Endodermal cell (in vitro differentiated cells): Measurements from ENCODE around the gene SLMAP. TPM values are rescaled to one million over a fixed set of nuclear protein-coding genes. Genes with fewer than 3 reads are reported as not detected.

Source experiments
- DNase-seq: peaks from one replicate; pipeline ENCODE4 v3.0.0-alpha.2; 2017
- H3K27ac ChIP-seq: 2 replicates; pipeline ENCODE4 v1.5.1; 2013; ENCODE audit warnings: mild to moderate bottlenecking, low read depth, low read length, moderate library complexity
- H3K27me3 ChIP-seq: 2 replicates; pipeline ENCODE4 v1.6.1; 2013; ENCODE audit warnings: mild to moderate bottlenecking, low read length, moderate library complexity; ENCODE audit not compliant: insufficient read depth, control insufficient read depth, poor library complexity, severe bottlenecking
- H3K36me3 ChIP-seq: 2 replicates; pipeline ENCODE4 v1.7.0; 2013; ENCODE audit warnings: mild to moderate bottlenecking, low read length, moderate library complexity; ENCODE audit not compliant: control insufficient read depth, insufficient read depth
- H3K4me1 ChIP-seq: one replicate; pipeline ENCODE4 v1.7.0; 2013; ENCODE audit warnings: low read length; ENCODE audit not compliant: control insufficient read depth, insufficient read depth
- H3K4me3 ChIP-seq: 2 replicates; pipeline ENCODE4 v1.5.1; 2013; ENCODE audit warnings: mild to moderate bottlenecking, low read length, moderate library complexity
- H3K9ac ChIP-seq: 2 replicates; pipeline ENCODE4 v1.6.1; 2013; ENCODE audit warnings: mild to moderate bottlenecking, low read length, moderate library complexity; ENCODE audit not compliant: poor library complexity, severe bottlenecking; ENCODE audit errors: extremely low read depth
- H3K9me3 ChIP-seq: 2 replicates; pipeline ENCODE4 v1.6.1; 2013; ENCODE audit warnings: mild to moderate bottlenecking, low read length, moderate library complexity; ENCODE audit not compliant: control insufficient read depth
- H3K27ac Mint-ChIP-seq: 2 replicates; pipeline ENCODE4 v1.8.0; 2020; ENCODE audit warnings: mixed read lengths
- H3K27me3 Mint-ChIP-seq: 2 replicates; pipeline ENCODE4 v1.8.0; 2021; ENCODE audit warnings: mild to moderate bottlenecking, mixed read lengths; ENCODE audit not compliant: insufficient read depth
- H3K36me3 Mint-ChIP-seq: 2 replicates; pipeline ENCODE4 v1.8.0; 2020; ENCODE audit warnings: low read depth, mixed read lengths
- H3K4me1 Mint-ChIP-seq: 2 replicates; pipeline ENCODE4 v1.8.0; 2020; ENCODE audit warnings: mixed read lengths
- H3K4me3 Mint-ChIP-seq: 2 replicates; pipeline ENCODE4 v1.8.0; 2020; ENCODE audit warnings: mild to moderate bottlenecking, moderate library complexity, mixed read lengths
- H3K9me3 Mint-ChIP-seq: 2 replicates; pipeline ENCODE4 v1.8.0; 2020; ENCODE audit warnings: mild to moderate bottlenecking, mixed read lengths
- WGBS, 2 experiments: methylation state at CpG; one replicate each; pipeline versions ENCODE4 v1.1.5 to v1.1.7; 2013; ENCODE audit warnings: missing lambda C conversion rate in 2 of 2, mixed read lengths in 1 of 2; ENCODE audit not compliant: insufficient coverage in 1 of 2, insufficient read length in 1 of 2; 5-methylcytosine and 5-hydroxymethylcytosine counted together
- total RNA-seq, 2 donors: library from RNA; stranded (reverse); fragmentation: NEBNext Ultra II Directional in 1 of 2; extraction: Animal tissue kit (Norgen Biotek cat#: 25700) in 1 of 2; gene quantifications; 2 replicates in 1 of 2; 3 replicates in 1 of 2; pipeline ENCODE4 v1.2.1, GENCODE V29; 2021
- TF ChIP-seq, protein P1 (sequence below): fragments of 200-600 bp; sonication (generic); conservative IDR thresholded peaks from 2 replicates; pipeline ENCODE4 v1.5.0; 2021; ENCODE audit warnings: antibody characterized with exemption, mild to moderate bottlenecking

Gene SLMAP
- total RNA-seq, 2 donors from 2014 or later, result 64.8 to 65.7 TPM

GRCh38 chr3:57756528-57757401 is 656 bp downstream of the SLMAP start:
- WGBS, 2 experiments, result 0 to 2% methylated on average over 22 to 84 of the region's 84 CpGs
- Histone ChIP-seq H3K27ac (peak overlapping the region; percentile 71), H3K36me3 (peaks cover 28% of the 10 kb centered on the region), H3K9me3 (no peaks in the 10 kb centered on the region), H3K9ac (peak overlapping the region; percentile 80), H3K27me3 (no peaks in the 10 kb centered on the region), H3K4me3 (peak overlapping the region; percentile 97), H3K4me1 (no peaks in the 10 kb centered on the region)
- DNase-seq, result peak; percentile 80
- Mint-ChIP-seq H3K36me3 (peaks cover 18% of the 10 kb centered on the region), H3K27me3 (no peaks in the 10 kb centered on the region), H3K4me3 (peak overlapping the region; percentile 94), H3K9me3 (no peaks in the 10 kb centered on the region), H3K27ac (peak overlapping the region; percentile 98), H3K4me1 (peaks cover 20% of the 10 kb centered on the region)
- TF ChIP-seq, protein P1, sequence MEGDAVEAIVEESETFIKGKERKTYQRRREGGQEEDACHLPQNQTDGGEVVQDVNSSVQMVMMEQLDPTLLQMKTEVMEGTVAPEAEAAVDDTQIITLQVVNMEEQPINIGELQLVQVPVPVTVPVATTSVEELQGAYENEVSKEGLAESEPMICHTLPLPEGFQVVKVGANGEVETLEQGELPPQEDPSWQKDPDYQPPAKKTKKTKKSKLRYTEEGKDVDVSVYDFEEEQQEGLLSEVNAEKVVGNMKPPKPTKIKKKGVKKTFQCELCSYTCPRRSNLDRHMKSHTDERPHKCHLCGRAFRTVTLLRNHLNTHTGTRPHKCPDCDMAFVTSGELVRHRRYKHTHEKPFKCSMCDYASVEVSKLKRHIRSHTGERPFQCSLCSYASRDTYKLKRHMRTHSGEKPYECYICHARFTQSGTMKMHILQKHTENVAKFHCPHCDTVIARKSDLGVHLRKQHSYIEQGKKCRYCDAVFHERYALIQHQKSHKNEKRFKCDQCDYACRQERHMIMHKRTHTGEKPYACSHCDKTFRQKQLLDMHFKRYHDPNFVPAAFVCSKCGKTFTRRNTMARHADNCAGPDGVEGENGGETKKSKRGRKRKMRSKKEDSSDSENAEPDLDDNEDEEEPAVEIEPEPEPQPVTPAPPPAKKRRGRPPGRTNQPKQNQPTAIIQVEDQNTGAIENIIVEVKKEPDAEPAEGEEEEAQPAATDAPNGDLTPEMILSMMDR, result no peak

GRCh38 chr3:57757642-57758297 is 1.7 kb downstream of the SLMAP start:
- peak overlapping the region; percentile 94 for H3K4me3 Mint-ChIP-seq
- H3K27me3 Mint-ChIP-seq, result no peaks in the 10 kb centered on the region
- DNase-seq, result peak; percentile 66
- Histone ChIP-seq H3K27me3 (no peaks in the 10 kb centered on the region), H3K27ac (no peak overlapping the region), H3K36me3 (peaks cover 28% of the 10 kb centered on the region), H3K4me1 (no peaks in the 10 kb centered on the region), H3K9me3 (no peaks in the 10 kb centered on the region), H3K4me3 (peak overlapping the region; percentile 97), H3K9ac (peak overlapping the region; percentile 80)
- peaks cover 20% of the 10 kb centered on the region for H3K4me1 Mint-ChIP-seq
- TF ChIP-seq, protein P1, result no peak
- 8% methylated on average over 22 to 26 of the region's 26 CpGs for WGBS, 2 experiments
- no peaks in the 10 kb centered on the region for H3K9me3 Mint-ChIP-seq
- peak overlapping the region; percentile 96 for H3K27ac Mint-ChIP-seq
- H3K36me3 Mint-ChIP-seq, result peaks cover 20% of the 10 kb centered on the region

- peaks cover 19% of the 10 kb centered on the region for H3K4me1 Mint-ChIP-seq
- peak overlapping the region; percentile 97 for H3K4me3 ChIP-seq
- H3K27ac Mint-ChIP-seq, result no peak overlapping the region
- no peaks in the 10 kb centered on the region for H3K9me3 ChIP-seq
- DNase-seq, result no peak
- no peaks in the 10 kb centered on the region for H3K27me3 Mint-ChIP-seq
- 94 to 100% methylated on average over 2 of the region's 2 CpGs for WGBS, 2 experiments
- no peaks in the 10 kb centered on the region for H3K27me3 ChIP-seq
- H3K9me3 Mint-ChIP-seq, result no peaks in the 10 kb centered on the region
- no peaks in the 10 kb centered on the region for H3K4me1 ChIP-seq
- peaks cover 28% of the 10 kb centered on the region for H3K36me3 Mint-ChIP-seq
- no peak overlapping the region for H3K27ac ChIP-seq
- peaks cover 28% of the 10 kb centered on the region for H3K36me3 ChIP-seq
- TF ChIP-seq, protein P1, result no peak
- peak overlapping the region; percentile 80 for H3K9ac ChIP-seq
- peak overlapping the region; percentile 94 for H3K4me3 Mint-ChIP-seq
Observed at GRCh38 chr3:57758686-57759085, 2.6 kb downstream of the SLMAP start.
